Tongue (tissue), 2 donors: ENCODE data around the gene ST3GAL4. TPM values are rescaled to one million over a fixed set of nuclear protein-coding genes. Genes with fewer than 3 reads are reported as not detected.
A peak's percentile ranks its signal among the peaks of the same experiment; 100 is the strongest.

Source experiments
- DNase-seq: peaks from one replicate; pipeline ENCODE4 v3.0.0-alpha.2; 2015
- total RNA-seq: library from RNA; depleted of rRNA; stranded (reverse); fragments of >200 nt; gene quantifications from one replicate; pipeline ENCODE4 v1.2.3, GENCODE V29; 2014

Gene ST3GAL4
- total RNA-seq, 1 donor from 2014 or later = 30.9 TPM

GRCh38 chr11:126430581-126431335 lies 75.3 kb downstream of the ST3GAL4 start:
- DNase-seq = no peak

- no peak for DNase-seq
Observed at GRCh38 chr11:126431401-126432064, 76.0 kb downstream of the ST3GAL4 start.

- no peak for DNase-seq
Observed at GRCh38 chr11:126432065-126432461, 76.6 kb downstream of the ST3GAL4 start.

GRCh38 chr11:126432525-126432924 lies 77.0 kb downstream of the ST3GAL4 start:
- DNase-seq = no peak

GRCh38 chr11:126433244-126433846 lies 77.9 kb downstream of the ST3GAL4 start:
- DNase-seq = no peak

- DNase-seq = no peak
Observed at GRCh38 chr11:126433989-126434949, 78.8 kb downstream of the ST3GAL4 start.

- no peak for DNase-seq
Observed at GRCh38 chr11:126434950-126435335, 79.5 kb downstream of the ST3GAL4 start.

- DNase-seq = no peak
Observed at GRCh38 chr11:126436209-126436755, 80.8 kb downstream of the ST3GAL4 start.

- no peak for DNase-seq
Observed at GRCh38 chr11:126437731-126438130, 82.2 kb downstream of the ST3GAL4 start.

- no peak for DNase-seq
Observed at GRCh38 chr11:126438272-126438671, 82.8 kb downstream of the ST3GAL4 start.

- DNase-seq = no peak
Observed at GRCh38 chr11:126438691-126439090, 83.2 kb downstream of the ST3GAL4 start.

- no peak for DNase-seq
Observed at GRCh38 chr11:126440276-126440675, 84.8 kb downstream of the ST3GAL4 start.

- DNase-seq = peak; percentile 92
Observed at GRCh38 chr11:126440792-126441514, 85.5 kb downstream of the ST3GAL4 start.

GRCh38 chr11:126443120-126443519 lies 87.6 kb downstream of the ST3GAL4 start:
- DNase-seq = no peak

- DNase-seq = no peak
Observed at GRCh38 chr11:126444072-126444471, 88.6 kb downstream of the ST3GAL4 start.

- no peak for DNase-seq
Observed at GRCh38 chr11:126446581-126446980, 91.1 kb downstream of the ST3GAL4 start.

GRCh38 chr11:126450198-126450597 lies 94.7 kb downstream of the ST3GAL4 start:
- DNase-seq = no peak

- DNase-seq = no peak
Observed at GRCh38 chr11:126450806-126451205, 95.3 kb downstream of the ST3GAL4 start.

GRCh38 chr11:126451211-126451802 lies 95.8 kb downstream of the ST3GAL4 start:
- DNase-seq = no peak

GRCh38 chr11:126452241-126453101 lies 97.0 kb downstream of the ST3GAL4 start:
- peak; percentile 94 for DNase-seq
